Measurements from ENCODE around the gene DDHD1.

The DDHD1 gene

DNA sequence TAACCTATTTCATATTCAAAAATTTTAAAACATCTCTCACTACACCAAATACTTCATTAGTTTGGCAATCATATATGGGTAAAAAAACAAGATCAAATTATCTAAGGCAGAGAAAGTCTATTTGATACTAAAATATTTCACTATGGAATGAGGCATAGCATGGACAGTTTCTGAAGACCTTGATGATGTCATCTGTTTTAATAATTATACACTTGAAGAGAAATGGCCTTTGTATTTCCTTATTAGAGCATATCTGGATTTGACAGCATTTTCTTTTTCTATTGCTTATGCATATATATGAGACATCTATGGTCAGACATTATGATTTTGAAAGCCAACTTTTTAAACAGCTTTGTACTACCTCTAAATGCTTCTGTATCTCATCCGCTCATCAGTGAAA lies 88.6 kb downstream of the DDHD1 start:
- H3K4me3 ChIP-seq (ENCODE audit: low read depth, low read length): no peak overlapping the region
- no peak for DNase-seq (ENCODE audit: low read depth)
- TF ChIP-seq, protein P1, sequence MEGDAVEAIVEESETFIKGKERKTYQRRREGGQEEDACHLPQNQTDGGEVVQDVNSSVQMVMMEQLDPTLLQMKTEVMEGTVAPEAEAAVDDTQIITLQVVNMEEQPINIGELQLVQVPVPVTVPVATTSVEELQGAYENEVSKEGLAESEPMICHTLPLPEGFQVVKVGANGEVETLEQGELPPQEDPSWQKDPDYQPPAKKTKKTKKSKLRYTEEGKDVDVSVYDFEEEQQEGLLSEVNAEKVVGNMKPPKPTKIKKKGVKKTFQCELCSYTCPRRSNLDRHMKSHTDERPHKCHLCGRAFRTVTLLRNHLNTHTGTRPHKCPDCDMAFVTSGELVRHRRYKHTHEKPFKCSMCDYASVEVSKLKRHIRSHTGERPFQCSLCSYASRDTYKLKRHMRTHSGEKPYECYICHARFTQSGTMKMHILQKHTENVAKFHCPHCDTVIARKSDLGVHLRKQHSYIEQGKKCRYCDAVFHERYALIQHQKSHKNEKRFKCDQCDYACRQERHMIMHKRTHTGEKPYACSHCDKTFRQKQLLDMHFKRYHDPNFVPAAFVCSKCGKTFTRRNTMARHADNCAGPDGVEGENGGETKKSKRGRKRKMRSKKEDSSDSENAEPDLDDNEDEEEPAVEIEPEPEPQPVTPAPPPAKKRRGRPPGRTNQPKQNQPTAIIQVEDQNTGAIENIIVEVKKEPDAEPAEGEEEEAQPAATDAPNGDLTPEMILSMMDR (IDR thresholded peaks at IDR 0.05; ENCODE audit: low read depth, low read length, missing control alignments): no peak
- in situ Hi-C loops (cut with HindIII; ENCODE audit: low sequenced_read_pairs): no loop called here

DNA sequence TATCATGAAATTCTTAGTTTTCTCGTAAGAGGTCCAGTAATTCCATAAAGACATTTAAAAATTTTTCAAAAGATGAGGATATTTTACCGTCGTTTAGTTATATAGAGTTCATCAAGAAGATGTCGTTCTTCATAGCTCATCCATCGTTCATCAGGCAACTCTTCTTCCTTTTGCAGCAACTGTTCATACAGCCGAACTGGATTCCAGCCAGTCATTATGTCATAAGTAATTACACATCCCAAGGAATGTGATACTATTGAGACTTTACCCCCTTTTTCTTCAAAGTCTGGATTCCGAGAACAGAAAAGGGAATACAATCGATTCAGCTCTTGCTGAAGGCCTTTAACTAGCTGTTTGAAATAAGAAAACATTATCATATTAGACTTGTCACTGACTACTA lies 90.3 kb downstream of the DDHD1 start:
- TF ChIP-seq, protein P1 (IDR thresholded peaks at IDR 0.05; ENCODE audit: low read depth, low read length, missing control alignments): no peak
- H3K4me3 ChIP-seq (ENCODE audit: low read depth, low read length): no peak overlapping the region
- peak; percentile 43 for DNase-seq (ENCODE audit: low read depth)
- in situ Hi-C loops (cut with HindIII; ENCODE audit: low sequenced_read_pairs): no loop called here

DNA sequence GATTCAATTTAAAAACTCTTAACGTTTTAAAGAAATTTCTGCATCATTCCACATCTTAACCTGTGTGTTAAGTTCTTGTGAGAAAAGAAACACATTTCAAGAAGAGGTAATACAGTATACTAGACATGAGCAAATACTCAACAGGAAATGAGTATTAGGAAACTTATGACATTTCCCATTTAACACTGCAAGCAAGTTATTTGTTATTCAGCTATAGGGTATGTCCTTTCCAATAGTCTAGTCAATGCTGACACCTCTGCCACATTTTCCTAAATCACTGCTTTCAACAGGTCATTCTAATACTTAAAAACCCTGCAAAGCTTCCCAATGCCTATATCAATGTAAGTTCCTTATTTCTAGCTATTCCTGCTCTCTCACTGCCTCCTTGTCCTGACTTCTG lies 93.1 kb downstream of the DDHD1 start:
- DNase-seq (ENCODE audit: low read depth): no peak

DNA sequence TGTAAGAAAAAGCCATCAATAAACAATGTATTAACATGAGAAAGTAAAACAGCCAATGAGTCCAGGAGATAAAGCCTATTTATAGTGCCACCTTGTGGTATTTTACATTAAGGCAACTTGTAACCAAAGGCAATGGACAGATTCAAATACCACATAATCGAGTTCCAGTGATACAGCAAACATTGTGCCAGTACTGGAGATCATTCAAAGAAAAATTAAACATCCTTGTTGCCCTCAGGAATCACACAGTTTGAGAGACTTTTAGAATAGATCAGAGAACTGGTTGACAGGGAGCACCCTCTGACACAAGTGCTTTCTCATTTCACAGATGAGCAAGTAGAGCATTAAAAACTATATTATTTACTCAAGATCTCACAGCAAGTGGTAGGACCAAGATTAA lies 98.1 kb downstream of the DDHD1 start:
- DNase-seq (ENCODE audit: low read depth): peak; percentile 55
- in situ Hi-C loops (cut with HindIII; ENCODE audit: low sequenced_read_pairs): no loop called here
- H3K4me3 ChIP-seq (ENCODE audit: low read depth, low read length): no peak overlapping the region
- TF ChIP-seq, protein P1 (IDR thresholded peaks at IDR 0.05; ENCODE audit: low read depth, low read length, missing control alignments): peak; percentile 58

More for the DNA sequence above, 93.1 kb downstream of the DDHD1 start:
- TF ChIP-seq, protein P1 (IDR thresholded peaks at IDR 0.05; ENCODE audit: low read depth, low read length, missing control alignments): no peak
- H3K4me3 ChIP-seq (ENCODE audit: low read depth, low read length): no peak overlapping the region
- in situ Hi-C loops (cut with HindIII; ENCODE audit: low sequenced_read_pairs): no loop called here

DNA sequence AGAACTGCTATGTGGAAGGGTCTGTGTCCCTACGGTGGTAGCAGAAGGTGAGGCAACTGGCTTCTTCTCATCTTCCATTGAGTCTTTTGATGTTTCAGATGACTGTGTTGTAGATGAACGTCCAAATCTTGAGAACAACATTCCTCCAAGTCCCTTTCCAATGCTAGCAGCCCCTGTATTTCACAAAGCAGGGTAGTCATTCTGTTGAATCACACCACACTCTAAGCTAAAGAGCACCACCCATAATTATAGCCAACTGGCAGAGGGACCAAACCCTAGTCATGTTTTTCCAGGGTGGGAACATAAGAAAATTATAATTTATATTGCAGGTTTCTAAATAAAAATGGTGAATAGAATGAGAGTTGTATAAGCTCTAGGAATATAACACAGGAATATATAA lies 98.7 kb downstream of the DDHD1 start:
- TF ChIP-seq, protein P1 (IDR thresholded peaks at IDR 0.05; ENCODE audit: low read depth, low read length, missing control alignments): no peak
- in situ Hi-C loops (cut with HindIII; ENCODE audit: low sequenced_read_pairs): no loop called here
- no peak overlapping the region for H3K4me3 ChIP-seq (ENCODE audit: low read depth, low read length)
- no peak for DNase-seq (ENCODE audit: low read depth)

DNA sequence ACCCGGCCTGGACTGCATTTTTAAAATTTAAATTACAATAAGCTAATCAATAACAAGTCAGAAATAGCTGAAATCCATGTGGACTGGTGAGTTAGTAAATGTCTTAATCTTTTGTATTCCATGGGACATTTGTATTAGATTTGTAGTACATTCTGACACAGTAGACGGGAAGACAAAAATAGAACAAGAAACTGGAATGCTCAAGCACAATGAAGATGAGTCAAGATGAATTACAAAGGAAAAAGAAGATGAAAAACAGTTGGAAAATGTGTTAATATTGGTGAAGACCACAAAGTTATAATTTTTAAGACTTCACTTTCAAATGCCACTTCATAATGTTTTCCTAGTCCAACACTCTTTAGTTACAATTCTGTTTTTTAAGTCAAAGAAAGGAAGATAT lies 104.5 kb downstream of the DDHD1 start:
- TF ChIP-seq, protein P1 (IDR thresholded peaks at IDR 0.05; ENCODE audit: low read depth, low read length, missing control alignments): no peak
- DNase-seq (ENCODE audit: low read depth): no peak
- in situ Hi-C loops (cut with HindIII; ENCODE audit: low sequenced_read_pairs): no loop called here
- H3K4me3 ChIP-seq (ENCODE audit: low read depth, low read length): no peak overlapping the region
